ENCODE data around the gene TMEM154.

- TF ChIP-seq, protein P1, sequence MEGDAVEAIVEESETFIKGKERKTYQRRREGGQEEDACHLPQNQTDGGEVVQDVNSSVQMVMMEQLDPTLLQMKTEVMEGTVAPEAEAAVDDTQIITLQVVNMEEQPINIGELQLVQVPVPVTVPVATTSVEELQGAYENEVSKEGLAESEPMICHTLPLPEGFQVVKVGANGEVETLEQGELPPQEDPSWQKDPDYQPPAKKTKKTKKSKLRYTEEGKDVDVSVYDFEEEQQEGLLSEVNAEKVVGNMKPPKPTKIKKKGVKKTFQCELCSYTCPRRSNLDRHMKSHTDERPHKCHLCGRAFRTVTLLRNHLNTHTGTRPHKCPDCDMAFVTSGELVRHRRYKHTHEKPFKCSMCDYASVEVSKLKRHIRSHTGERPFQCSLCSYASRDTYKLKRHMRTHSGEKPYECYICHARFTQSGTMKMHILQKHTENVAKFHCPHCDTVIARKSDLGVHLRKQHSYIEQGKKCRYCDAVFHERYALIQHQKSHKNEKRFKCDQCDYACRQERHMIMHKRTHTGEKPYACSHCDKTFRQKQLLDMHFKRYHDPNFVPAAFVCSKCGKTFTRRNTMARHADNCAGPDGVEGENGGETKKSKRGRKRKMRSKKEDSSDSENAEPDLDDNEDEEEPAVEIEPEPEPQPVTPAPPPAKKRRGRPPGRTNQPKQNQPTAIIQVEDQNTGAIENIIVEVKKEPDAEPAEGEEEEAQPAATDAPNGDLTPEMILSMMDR (conservative IDR thresholded peaks at IDR 0.05; ENCODE audit: low read depth, low read length): no peak
- TF ChIP-seq EZH2 (IDR thresholded peaks at IDR 0.05; ENCODE audit: borderline replicate concordance, low read depth, low read length, poor library complexity, severe bottlenecking): no peak
These were observed 46.7 kb downstream of the TMEM154 start for GRCh38 chr4:152633118-152633517.

Measured in A673 (cell line).